SK-N-SH (cell line): ENCODE measurements around the gene OR5AR1. TPM values are rescaled to one million over a fixed set of nuclear protein-coding genes. Genes with fewer than 3 reads are reported as not detected.

Experiments
- polyA plus RNA-seq, 3 experiments: library from polyadenylated mRNA; depleted of rRNA; stranded (reverse); fragments of >200 nt; gene quantifications; 2 replicates each; pipeline ENCODE4 v1.2.3, GENCODE V29; 2012
- small RNA-seq, 7 experiments: library from RNA; depleted of rRNA; stranded (forward); fragments of <200 nt; gene quantifications; one replicate each; pipeline ENCODE3, GENCODE V24; 2012

Gene OR5AR1
- polyA plus RNA-seq, 1 of the 3 experiments (the other 2 are of a cell fraction): not detected

Small RNA genes within 50 kb of the gene (small RNA-seq; reads per million reads assigned to genes)
- 0 reads per million in 7 experiments for gene AP004245.1

Other genes starting within 250 kb of the OR5AR1 start
- not detected in 2 replicates for gene OR5M3, start 190.3 kb upstream of the OR5AR1 start, polyA plus RNA-seq (2012; rRNA removed)
- gene OR5M8, start 172.3 kb upstream of the OR5AR1 start, polyA plus RNA-seq (2012; rRNA removed): not detected in 2 replicates
- not detected in 2 replicates for gene OR5M11, start 120.4 kb upstream of the OR5AR1 start, polyA plus RNA-seq (2012; rRNA removed)
- not detected in 2 replicates for gene OR5M10, start 86.0 kb upstream of the OR5AR1 start, polyA plus RNA-seq (2012; rRNA removed)
- not detected in 2 replicates for gene OR5M1, start 48.8 kb upstream of the OR5AR1 start, polyA plus RNA-seq (2012; rRNA removed)
- gene OR5AP2, start 21.2 kb upstream of the OR5AR1 start, polyA plus RNA-seq (2012; rRNA removed): not detected in 2 replicates
- gene OR9G1, start 35.4 kb downstream of the OR5AR1 start, polyA plus RNA-seq (2012; rRNA removed): not detected in 2 replicates
- not detected in 2 replicates for gene OR9G4, start 85.0 kb downstream of the OR5AR1 start, polyA plus RNA-seq (2012; rRNA removed)